Neuron (in vitro differentiated cells): ENCODE data around the gene KRTAP10-2.

Source experiments
- H2AFZ ChIP-seq: one replicate; pipeline ENCODE4 v1.6.1; 2013; ENCODE audit warnings: low read depth, mild to moderate bottlenecking, inconsistent platforms, low read length, moderate library complexity
- H3K27me3 ChIP-seq: one replicate; pipeline ENCODE4 v1.6.1; 2013; ENCODE audit warnings: low read length; ENCODE audit not compliant: insufficient read depth
- H3K36me3 ChIP-seq: one replicate; pipeline ENCODE4 v1.6.1; 2013; ENCODE audit warnings: low read length; ENCODE audit not compliant: insufficient read depth
- H3K4me1 ChIP-seq: one replicate; pipeline ENCODE4 v1.6.1; 2013; ENCODE audit warnings: low read length; ENCODE audit not compliant: insufficient read depth
- H3K4me3 ChIP-seq: 2 replicates; pipeline ENCODE4 v1.5.1; 2013; ENCODE audit warnings: mild to moderate bottlenecking, low read length, moderate library complexity
- H3K9me3 ChIP-seq: one replicate; pipeline ENCODE4 v1.6.1; 2013; ENCODE audit warnings: low read length

Gene KRTAP10-2

DNA sequence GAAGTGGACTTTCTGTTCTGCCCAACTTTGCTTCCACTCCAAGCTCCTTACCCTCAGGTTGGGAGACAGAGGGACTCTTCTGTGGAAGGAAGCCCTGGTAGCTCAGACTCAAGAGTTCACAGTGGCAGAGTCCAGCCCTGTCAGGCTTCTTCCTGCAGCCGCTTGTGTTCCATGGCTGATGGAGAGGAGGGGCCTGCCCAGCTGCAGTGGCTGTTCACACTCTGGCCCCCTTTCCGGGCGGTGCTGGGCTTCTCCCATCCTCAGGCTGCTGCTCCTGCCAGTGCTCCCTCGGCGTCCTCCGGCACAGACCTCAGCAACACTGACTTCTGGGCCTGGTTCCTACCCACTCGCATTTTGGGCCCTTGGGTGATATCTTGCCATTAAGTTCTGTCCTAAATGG lies 15.3 kb downstream of the KRTAP10-2 start:
- H3K27me3 ChIP-seq, result peaks cover 5% of the 10 kb centered on the region
- no peak overlapping the region for H3K4me3 ChIP-seq
- H2AFZ ChIP-seq, result no peak overlapping the region
- no peaks in the 10 kb centered on the region for H3K36me3 ChIP-seq
- peaks cover 4% of the 10 kb centered on the region for H3K9me3 ChIP-seq
- H3K4me1 ChIP-seq, result no peaks in the 10 kb centered on the region

DNA sequence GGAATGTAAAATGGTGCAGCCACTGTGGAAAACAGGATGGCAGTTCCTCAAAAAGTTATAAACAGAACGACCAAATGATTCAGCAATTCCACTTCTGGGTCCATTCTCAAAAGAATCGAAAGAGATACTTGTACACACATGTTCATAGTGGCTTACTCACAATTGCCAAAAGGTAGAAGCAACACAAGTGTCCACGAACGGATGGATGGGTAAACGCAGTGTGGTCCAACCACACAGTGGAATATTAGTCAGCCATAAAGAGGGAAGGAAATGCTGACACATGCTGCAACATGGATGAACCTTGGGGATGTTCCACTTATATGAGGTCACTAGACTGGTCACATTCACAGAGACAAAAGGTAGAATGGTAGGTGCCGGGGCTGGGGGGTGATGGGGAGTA lies 16.6 kb downstream of the KRTAP10-2 start:
- Histone ChIP-seq H3K27me3 (peaks cover 10% of the 10 kb centered on the region), H3K9me3 (peaks cover 4% of the 10 kb centered on the region), H2AFZ (no peak overlapping the region), H3K4me3 (no peak overlapping the region), H3K36me3 (no peaks in the 10 kb centered on the region), H3K4me1 (no peaks in the 10 kb centered on the region)

DNA sequence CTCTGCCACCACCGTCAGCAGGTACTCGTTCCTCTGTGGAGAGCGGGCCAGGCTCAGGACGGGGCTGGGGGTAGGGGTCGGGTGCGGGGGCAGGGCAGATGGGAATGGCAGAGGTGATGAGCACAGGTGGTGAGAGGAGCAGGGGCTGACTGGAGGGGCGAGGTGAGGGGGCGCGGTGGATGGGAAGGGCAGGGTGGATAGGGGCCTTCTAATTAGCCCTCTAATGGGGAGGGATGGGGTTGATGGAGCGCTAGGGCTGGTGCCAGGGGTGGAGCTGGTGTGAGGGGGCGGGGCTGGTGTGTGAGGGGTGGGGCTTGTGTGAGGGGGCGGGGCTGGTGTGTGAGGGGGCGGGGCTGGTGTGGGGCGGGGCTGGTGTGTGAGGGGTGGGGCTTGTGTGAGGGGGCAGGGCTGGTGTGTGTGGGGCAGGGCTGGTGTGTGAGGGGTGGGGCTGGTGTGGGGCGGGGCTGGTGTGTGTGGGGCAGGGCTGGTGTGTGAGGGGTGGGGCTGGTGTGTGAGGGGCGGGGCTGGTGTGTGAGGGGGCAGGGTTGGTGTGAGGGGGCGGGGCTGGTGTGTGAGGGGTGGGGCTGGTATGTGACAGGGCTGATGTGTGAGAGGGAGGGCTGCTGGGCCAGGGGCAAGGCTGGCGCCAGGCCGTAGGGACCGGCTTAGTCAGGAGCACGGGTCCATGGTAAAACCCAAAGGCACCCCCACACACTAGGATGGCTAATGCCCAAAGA lies 17.2 kb downstream of the KRTAP10-2 start:
- Histone ChIP-seq H3K4me3 (no peak overlapping the region), H3K27me3 (peaks cover 10% of the 10 kb centered on the region), H3K4me1 (no peaks in the 10 kb centered on the region), H3K9me3 (peaks cover 4% of the 10 kb centered on the region), H3K36me3 (no peaks in the 10 kb centered on the region), H2AFZ (no peak overlapping the region)

DNA sequence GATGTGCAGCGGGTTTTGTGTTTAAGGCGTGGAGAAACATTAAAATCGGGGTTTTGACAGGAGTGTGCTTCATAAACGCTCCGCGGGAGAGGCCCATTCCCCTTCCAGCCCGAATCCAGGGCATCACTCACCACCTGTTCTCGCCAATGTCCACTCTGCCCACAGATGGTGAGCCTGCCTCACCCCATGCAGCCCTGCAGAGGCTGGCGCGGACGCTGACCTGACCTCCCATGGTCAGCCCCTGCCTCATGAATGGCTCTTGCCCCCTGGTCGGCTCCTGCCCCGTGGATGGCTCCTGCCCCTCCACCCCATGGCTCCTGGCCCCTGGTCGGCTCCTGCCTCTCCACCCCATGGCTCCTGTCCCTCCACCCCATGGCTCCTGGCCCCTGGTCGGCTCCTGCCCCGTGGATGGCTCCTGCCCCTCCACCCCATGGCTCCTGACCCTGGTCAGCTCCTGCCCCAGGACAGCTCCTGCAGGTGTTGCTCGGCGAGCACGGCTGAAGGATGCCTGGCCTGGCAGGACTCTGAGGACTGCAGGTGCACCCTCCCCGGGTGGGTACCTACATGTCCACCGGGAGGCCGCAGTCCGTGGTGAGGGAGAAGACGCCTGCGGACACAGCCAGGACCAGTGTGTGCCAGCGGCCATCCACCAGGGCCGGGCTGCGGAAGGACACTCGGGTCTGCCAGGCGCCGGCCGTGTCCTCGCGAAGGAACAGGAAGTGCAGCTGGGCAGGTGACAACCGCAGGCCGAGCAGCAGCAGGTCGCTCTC lies 18.0 kb downstream of the KRTAP10-2 start:
- Histone ChIP-seq H3K4me3 (no peak overlapping the region), H3K9me3 (peaks cover 4% of the 10 kb centered on the region), H3K4me1 (no peaks in the 10 kb centered on the region), H2AFZ (no peak overlapping the region), H3K36me3 (no peaks in the 10 kb centered on the region), H3K27me3 (peaks cover 10% of the 10 kb centered on the region)

DNA sequence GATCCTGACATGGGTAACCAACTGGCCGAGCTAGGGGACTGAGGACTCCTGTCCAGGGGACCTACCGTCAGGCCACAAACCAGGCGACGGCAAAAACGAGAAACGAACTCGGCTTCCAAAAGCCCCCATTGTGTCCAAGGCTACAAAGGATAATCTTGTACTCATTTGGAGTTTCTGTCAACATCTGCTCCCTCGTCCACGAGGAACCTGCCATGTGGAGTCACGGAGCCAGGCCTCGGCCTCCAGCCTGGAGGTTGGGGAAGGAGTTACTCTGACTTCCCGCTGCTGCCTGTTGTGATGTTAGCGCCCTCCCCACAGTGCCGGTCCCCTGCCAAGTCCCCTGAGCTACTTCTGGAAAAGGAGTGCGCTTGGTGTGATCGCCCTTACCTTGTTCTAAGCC lies 18.6 kb downstream of the KRTAP10-2 start:
- Histone ChIP-seq H3K4me3 (no peak overlapping the region), H2AFZ (no peak overlapping the region), H3K4me1 (no peaks in the 10 kb centered on the region), H3K27me3 (peaks cover 10% of the 10 kb centered on the region), H3K36me3 (no peaks in the 10 kb centered on the region), H3K9me3 (peaks cover 3% of the 10 kb centered on the region)

DNA sequence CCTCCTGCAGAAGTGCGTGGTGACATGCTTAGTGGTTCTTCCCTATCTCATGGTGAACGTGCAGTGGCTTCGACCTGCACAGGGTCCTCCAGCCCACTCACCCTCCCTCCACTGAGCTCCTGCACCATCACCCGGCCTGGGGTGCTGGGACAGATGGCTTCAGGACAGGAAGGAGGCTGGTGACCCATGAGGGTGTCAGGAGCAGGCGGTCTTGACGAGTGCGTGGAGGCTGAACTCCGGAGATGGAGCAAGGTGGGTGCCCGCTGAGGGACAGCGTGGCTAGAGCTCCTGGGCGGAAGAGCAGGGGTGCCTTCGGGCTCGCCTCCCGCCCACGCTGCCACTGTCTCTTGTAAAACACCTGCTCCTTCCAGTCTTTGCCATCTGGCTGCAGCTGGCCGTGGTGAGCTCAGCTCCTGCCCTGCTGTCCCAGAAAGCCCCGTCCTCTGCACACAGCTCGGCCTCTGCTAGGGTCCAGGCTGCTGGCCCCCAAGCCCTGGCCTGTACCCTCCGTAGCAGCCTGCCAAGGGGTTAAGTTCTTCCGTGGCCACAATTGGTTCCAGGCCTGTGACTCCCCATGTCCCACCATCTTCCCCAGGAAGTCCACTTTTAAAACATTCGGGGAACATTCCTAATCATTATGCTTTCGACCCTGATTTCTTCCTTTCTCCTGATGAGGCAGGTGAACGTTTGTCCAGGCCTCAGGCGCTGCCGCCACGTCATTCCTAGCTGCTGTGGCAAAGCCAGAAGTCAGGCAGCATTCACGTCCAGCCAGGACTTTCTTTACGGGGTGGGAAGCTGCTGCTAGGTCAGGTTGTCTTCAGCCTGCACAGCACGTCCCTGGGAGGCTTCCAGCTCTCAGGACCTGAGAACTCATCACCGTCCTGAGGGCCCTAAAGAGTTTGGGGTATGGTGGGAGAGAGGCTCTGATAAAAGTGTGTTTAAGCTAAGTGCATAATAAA lies 19.4 kb downstream of the KRTAP10-2 start:
- Histone ChIP-seq H2AFZ (no peak overlapping the region), H3K9me3 (no peaks in the 10 kb centered on the region), H3K4me3 (no peak overlapping the region), H3K4me1 (no peaks in the 10 kb centered on the region), H3K36me3 (no peaks in the 10 kb centered on the region), H3K27me3 (peaks cover 8% of the 10 kb centered on the region)

DNA sequence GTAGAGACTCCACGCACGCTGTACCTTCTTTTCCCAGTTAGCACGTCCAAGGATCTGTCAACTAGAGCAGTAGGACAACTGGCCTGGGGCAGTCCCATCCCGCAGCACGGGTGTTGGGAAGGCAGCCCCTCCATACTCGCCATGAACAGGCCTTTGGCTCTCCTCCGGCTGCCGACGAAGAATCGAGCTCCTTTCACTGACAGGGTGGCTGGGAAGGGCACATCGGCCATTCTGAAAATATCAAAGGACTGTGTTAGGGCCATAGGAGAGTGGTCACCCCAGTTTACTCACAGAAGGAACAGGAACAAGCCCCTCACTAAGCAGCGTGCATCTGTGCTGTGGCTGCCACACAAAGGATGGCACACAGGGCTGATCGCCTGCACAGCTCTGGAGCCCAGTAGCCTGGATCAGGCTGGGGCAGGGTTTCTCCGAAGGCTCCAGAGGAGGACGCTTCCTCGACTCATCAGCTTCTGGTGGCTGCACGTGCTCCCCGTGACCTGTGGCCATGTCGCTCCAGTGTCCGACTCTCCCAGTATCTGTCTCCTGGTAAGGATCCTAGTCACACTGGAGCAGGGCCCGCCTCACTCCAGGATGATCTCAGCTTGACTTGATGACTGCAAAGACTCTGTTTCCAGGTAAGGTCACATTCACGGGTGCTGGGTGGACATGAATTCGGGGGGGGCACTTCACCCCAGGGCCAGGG lies 20.3 kb downstream of the KRTAP10-2 start:
- Histone ChIP-seq H3K4me1 (no peaks in the 10 kb centered on the region), H3K4me3 (no peak overlapping the region), H3K36me3 (no peaks in the 10 kb centered on the region), H3K9me3 (no peaks in the 10 kb centered on the region), H2AFZ (no peak overlapping the region), H3K27me3 (peaks cover 8% of the 10 kb centered on the region)

DNA sequence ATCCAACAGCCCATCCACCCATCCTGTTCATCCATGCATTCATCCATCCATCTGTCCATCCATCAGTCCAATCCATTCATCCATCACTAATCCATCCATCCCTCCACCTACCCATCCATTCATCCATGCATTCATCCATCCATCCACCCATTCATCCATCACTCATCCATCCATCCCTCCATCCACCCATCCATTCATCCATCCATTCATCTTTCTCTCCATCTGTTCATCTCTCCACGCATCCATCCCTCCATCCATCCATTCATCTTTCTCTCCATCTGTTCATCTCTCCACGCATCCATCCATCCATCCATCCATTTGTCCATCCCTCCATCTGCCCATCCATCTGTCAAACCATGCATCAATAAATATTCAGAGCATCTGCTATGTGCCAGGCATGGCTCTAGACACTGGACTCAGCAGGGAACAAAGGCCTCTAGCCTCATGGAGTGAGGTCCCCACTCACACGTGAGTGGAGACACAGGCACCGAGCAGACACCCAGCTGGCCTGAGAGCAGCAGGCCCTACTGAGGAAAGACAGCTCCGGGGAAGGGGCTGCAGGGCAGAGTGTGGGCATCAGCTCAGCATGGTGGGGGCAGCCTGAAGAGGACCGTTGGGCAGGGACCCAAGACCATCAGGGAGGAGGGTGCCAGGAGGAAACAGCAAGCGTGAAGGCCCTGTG lies 20.9 kb downstream of the KRTAP10-2 start:
- H3K4me1 ChIP-seq, result no peaks in the 10 kb centered on the region
- no peaks in the 10 kb centered on the region for H3K9me3 ChIP-seq
- peaks cover 5% of the 10 kb centered on the region for H3K27me3 ChIP-seq
- no peak overlapping the region for H2AFZ ChIP-seq
- H3K4me3 ChIP-seq, result no peak overlapping the region
- no peaks in the 10 kb centered on the region for H3K36me3 ChIP-seq

DNA sequence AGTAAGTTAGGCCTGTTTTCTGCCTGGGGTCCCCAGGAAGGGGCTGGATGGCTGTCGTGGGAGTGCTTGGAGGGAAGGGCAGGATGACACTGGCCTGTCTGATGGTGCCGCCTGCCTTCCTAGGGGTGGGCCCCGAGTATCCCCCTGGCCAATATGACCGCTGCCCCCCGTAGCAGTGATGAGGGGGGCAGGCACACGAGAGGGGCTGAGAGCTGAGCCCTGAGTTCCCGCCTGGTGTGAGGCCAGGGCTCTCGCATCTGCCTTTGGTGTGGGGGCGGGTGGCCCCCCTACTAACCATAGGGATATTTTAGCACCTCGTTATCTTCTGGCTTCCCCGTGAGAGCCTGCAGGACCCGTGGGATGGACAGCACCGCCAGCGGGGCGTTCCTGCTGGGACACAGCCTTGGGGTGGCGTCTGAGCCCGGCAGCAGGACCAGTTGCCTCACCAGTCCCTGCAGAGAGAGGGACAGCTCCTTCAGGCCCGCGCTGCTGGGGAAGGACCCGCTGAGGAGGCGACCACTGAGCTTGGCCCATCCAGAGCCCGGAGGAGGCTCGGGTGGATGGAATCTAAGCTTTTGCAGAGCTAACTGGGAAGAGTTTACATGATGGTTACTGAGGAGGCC lies 21.7 kb downstream of the KRTAP10-2 start:
- Histone ChIP-seq H3K36me3 (no peaks in the 10 kb centered on the region), H2AFZ (no peak overlapping the region), H3K4me1 (no peaks in the 10 kb centered on the region), H3K27me3 (peaks cover 5% of the 10 kb centered on the region), H3K4me3 (no peak overlapping the region), H3K9me3 (no peaks in the 10 kb centered on the region)

DNA sequence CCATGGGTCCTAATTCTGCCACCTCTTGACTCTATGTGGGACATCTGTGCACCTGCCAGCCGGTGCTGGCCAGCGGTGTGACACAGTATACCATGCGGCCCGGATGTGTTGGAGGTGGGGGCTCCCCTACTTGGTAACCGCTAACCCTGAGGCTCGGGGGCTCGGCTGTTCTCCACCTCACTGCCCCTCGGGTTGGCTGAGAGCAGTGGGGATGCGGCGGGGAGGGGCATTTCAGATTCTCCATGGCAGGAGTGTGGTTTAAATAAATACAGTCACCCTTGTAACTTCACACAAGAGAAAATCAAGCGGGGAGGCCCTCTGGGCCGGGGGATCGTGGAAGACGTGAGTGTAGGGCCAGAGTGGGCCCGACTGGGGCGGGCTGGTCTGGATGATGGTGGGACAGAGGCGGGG lies 22.3 kb downstream of the KRTAP10-2 start:
- Histone ChIP-seq H3K27me3 (peaks cover 5% of the 10 kb centered on the region), H3K4me1 (no peaks in the 10 kb centered on the region), H3K4me3 (no peak overlapping the region), H3K9me3 (no peaks in the 10 kb centered on the region), H3K36me3 (no peaks in the 10 kb centered on the region), H2AFZ (no peak overlapping the region)

DNA sequence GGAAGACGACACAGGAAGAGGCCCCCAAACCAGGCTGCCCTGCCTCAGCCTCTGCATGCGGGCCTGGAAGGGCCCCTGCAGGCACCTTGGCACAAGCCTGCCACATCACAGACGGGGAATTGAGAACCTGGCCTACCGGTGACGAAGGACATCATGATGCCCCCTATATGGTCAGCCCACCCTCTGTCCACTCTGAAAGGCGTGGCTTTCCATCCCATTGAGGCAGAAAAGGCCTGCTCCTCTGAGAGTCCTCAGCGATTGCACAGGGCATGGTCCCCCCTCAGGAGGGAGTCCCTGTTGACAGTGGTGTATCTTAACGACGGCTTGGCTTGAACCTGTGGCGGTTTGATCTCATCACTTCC lies 22.7 kb downstream of the KRTAP10-2 start:
- Histone ChIP-seq H3K4me3 (no peak overlapping the region), H2AFZ (no peak overlapping the region), H3K27me3 (peaks cover 5% of the 10 kb centered on the region), H3K4me1 (no peaks in the 10 kb centered on the region), H3K36me3 (no peaks in the 10 kb centered on the region), H3K9me3 (no peaks in the 10 kb centered on the region)
